CD4-positive, alpha-beta T cell treated with Interleukin-6 at 100 ng/mL for 8 hours (primary cell): Measurements from ENCODE around the gene THRB.
"Not testable (repeated sequence)": the region's sequence is repeated elsewhere in the genome, so short reads cannot be mapped to it uniquely, and the experiment has no call there.

Experiments used
- DNase-seq: peaks from one replicate; pipeline ENCODE4 v3.0.0-alpha.2; 2020; ENCODE audit warnings: mixed read lengths, low spot score

THRB gene

DNA sequence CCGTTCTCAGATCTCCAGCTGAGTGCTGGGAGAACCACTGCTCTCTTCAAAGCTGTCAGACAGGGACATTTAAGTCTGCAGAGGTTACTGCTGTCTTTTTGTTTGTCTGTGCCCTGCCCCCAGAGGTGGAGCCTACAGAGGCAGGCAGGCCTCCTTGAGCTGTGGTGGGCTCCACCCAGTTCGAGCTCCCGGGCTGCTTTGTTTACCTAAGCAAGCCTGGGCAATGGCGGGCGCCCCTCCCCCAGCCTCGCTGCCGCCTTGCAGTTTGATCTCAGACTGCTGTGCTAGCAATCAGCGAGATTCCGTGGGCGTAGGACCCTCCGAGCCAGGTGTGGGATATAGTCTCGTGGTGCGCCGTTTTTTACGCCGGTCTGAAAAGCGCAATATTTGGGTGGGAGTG lies 399.8 kb downstream of the THRB start:
- DNase-seq = not testable (repeated sequence)

DNA sequence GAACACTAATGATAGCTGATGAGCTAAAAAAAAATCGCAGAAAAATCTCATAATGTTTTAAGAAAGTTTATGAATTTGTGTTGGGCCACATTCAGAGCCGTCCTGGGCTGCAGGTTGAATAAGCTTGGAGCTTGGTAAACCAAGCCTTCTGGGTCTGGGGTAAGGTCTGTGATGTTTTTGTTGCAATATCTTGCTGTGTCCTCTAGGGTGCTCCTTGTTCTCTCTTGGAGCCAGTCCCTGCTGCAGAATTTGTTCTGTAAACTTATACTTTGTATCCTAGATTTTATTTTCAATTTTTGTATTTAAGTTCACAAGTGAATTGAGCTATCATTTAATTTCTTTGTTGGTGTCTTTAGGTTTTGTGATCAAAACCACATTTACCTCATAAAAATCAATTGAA lies 405.9 kb downstream of the THRB start:
- DNase-seq = no peak

DNA sequence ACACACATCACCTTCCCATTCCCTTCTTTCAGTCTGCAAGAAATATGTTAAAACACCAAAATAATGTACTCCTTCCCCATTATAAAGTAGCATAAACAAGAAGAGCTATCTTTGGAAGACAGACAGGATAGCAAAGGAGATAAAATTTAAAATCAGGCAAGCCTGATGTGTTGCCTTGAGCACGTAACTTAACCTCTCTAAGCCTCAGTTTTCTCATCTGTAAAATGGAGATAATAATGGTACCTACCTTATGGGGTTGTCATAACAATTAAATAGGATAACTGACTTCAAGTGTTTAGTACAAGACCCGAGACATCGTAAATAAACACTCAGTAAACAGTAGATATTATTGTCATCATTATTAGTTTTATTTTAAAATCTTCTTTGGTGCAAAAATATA lies 407.2 kb downstream of the THRB start:
- no peak for DNase-seq

DNA sequence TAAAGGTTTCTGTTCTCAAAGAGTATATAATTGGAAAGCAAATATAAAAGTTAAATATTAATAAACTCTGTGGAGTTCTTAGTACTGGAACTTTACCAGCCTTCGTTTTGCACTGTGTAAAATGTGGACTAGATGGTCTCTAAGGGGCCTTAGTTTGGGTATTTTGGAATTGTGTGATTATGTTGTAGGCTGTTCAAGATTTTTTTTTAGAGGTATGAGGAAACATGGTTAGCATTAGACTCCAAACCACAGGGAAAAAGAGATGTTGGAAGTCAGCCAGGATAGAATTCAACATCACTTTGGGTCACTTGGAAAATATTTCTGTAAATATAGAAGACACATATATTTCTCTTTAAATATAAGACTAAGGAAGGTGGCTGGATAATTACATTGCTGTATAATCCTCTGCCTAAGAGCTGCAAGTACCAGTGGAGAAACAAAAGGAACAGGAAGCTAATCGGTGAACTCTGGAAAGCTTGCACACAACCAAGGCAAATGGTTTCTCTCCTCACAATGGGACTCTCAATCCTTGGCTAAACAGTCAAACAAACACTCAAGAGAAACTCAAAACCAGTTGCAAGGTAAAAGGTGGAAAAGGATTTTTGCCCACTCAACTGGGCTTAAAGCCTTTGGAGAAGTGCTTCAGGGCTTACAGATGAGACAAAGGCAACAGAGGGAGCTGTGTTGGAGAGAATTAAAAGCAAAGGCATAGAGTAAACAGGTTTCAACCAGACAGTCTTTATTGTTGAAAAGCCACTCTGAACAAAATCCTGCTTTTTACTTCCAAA lies 407.8 kb downstream of the THRB start:
- DNase-seq = no peak

DNA sequence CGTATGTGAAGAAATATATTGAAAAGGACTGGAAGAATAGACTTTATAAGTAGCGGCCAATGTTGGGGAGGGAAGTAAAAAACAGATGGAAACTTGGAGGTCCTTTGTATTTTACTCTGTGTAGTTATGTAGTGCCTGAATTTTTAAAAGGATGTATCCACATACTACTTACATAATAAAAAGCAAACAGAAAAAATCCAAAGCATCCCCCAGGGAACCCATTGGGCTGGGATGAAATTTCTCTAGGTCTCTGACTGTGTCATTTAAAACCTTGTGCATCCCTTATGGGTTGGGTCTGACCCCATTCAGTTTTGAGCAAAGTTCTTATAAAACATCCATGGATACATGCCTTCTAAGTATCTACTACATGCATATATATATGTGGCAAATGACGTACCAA lies 408.4 kb downstream of the THRB start:
- no peak for DNase-seq

DNA sequence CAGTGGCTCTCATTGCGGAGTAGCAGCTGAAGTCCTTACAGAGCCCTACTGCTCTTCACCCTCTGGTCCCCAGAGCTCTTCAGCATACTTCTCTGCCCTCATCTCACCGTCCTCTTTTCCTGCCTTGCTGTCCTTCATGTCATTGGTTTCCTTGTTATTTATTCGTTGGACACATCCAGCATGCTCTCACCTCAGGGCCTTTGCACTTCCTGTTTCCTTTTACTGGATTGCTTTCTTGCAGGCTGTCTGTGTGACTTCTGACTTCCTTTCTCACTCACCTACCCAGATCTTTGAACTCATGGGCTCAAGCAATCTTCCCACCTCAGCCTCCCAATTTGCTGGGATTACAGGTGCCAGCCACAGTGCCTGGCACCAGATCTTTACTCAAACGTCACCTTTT lies 422.5 kb downstream of the THRB start:
- no peak for DNase-seq

DNA sequence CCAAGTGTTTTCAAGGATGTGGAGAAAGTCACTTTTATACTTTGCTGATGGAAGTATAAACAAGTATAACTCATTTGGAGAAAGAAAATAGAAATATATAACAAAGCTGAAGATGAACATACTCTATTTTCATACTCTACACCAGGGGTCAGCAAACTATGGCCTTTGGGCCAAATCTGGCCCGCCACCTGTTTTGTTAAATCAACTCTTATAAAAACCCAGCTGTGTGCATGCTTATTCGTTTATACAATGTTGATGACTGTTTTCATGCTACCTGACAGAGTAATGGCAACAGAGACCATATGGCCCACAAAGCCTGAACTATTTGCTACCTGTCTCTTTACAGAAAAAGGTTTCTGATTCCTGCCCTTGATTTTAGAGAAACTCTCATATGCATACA lies 425.6 kb downstream of the THRB start:
- no peak for DNase-seq

DNA sequence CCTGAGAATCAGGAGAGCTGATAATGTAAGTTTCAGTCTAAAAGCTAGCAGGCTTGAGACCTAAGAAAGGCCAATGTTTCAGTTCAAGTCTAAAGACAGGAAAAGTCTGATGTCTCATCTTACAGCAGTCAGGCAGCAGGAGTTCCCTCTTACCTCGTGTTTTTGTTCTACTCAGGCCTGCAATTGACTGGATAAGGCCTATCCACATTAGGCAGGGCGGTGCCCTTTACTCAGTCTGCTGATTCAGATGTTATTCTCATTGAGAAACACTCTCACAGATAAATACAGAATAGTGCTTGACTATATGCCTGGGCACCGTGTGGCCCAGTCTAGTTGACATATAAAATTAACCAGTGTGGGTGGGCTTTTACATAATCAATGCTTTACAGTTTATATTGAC lies 427.2 kb downstream of the THRB start:
- no peak for DNase-seq
